Activated CD4-positive, alpha-beta T cell treated with anti-CD3 and anti-CD28 coated beads, Interleukin-2, amount 50 U/mL, for 16 hours (primary cell): ENCODE data around the gene AEN.
A peak's percentile ranks its signal among the peaks of the same experiment; 100 is the strongest.
"Not testable (repeated sequence)": the region's sequence is repeated elsewhere in the genome, so short reads cannot be mapped to it uniquely, and the experiment has no call there.

ENCODE experiments used
- DNase-seq: peaks from one replicate; pipeline ENCODE4 v3.0.0-alpha.2; 2020

AEN gene

GRCh38 chr15:88634449-88634848, 13.3 kb downstream of the AEN start:
- DNase-seq = no peak

- peak; percentile 62 for DNase-seq
Measured at GRCh38 chr15:88635318-88635717, 14.2 kb downstream of the AEN start.

GRCh38 chr15:88636050-88636449, 14.9 kb downstream of the AEN start:
- DNase-seq = peak; percentile 37

- no peak for DNase-seq
Measured at GRCh38 chr15:88636654-88637053, 15.5 kb downstream of the AEN start.

GRCh38 chr15:88637436-88637835, 16.3 kb downstream of the AEN start:
- DNase-seq = no peak

- DNase-seq = no peak
Measured at GRCh38 chr15:88637841-88638625, 16.9 kb downstream of the AEN start.

- peak; percentile 98 for DNase-seq
Measured at GRCh38 chr15:88638626-88639372, 17.7 kb downstream of the AEN start, which contains the start of gene ISG20. TSS of gene ISG20 (plus strand) at chr15:88639016. CDS start at chr15:88639367, 351 bp downstream.

- DNase-seq = no peak
Measured at GRCh38 chr15:88641959-88642452, 20.9 kb downstream of the AEN start.

- not testable (repeated sequence) for DNase-seq
Measured at GRCh38 chr15:88642514-88642913, 21.4 kb downstream of the AEN start.

- DNase-seq = no peak
Measured at GRCh38 chr15:88644741-88645140, 23.6 kb downstream of the AEN start.

- no peak for DNase-seq
Measured at GRCh38 chr15:88645171-88646087, 24.3 kb downstream of the AEN start.

GRCh38 chr15:88646088-88646405, 24.9 kb downstream of the AEN start:
- no peak for DNase-seq

GRCh38 chr15:88646951-88647350, 25.8 kb downstream of the AEN start:
- DNase-seq = no peak

- DNase-seq = no peak
Measured at GRCh38 chr15:88647351-88648105, 26.4 kb downstream of the AEN start.

- DNase-seq = no peak
Measured at GRCh38 chr15:88648357-88649214, 27.4 kb downstream of the AEN start.

- peak; percentile 55 for DNase-seq
Measured at GRCh38 chr15:88649286-88649733, 28.2 kb downstream of the AEN start.

- no peak for DNase-seq
Measured at GRCh38 chr15:88649753-88650551, 28.8 kb downstream of the AEN start.

- no peak for DNase-seq
Measured at GRCh38 chr15:88650556-88650955, 29.4 kb downstream of the AEN start.

- DNase-seq = no peak
Measured at GRCh38 chr15:88651136-88651732, 30.1 kb downstream of the AEN start.

- DNase-seq = no peak
Measured at GRCh38 chr15:88651971-88652370, 30.8 kb downstream of the AEN start.
